NCI-H1092 (cell line): ENCODE results near the gene NUPR1.
"Not testable (repeated sequence)": the region's sequence is repeated elsewhere in the genome, so short reads cannot be mapped to it uniquely, and the experiment has no call there.

Experiments
- DNase-seq: peaks from one replicate; lab custom pipeline; 2025; lab: John Stamatoyannopoulos, UW

The NUPR1 gene, protein sequence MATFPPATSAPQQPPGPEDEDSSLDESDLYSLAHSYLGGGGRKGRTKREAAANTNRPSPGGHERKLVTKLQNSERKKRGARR

DNA sequence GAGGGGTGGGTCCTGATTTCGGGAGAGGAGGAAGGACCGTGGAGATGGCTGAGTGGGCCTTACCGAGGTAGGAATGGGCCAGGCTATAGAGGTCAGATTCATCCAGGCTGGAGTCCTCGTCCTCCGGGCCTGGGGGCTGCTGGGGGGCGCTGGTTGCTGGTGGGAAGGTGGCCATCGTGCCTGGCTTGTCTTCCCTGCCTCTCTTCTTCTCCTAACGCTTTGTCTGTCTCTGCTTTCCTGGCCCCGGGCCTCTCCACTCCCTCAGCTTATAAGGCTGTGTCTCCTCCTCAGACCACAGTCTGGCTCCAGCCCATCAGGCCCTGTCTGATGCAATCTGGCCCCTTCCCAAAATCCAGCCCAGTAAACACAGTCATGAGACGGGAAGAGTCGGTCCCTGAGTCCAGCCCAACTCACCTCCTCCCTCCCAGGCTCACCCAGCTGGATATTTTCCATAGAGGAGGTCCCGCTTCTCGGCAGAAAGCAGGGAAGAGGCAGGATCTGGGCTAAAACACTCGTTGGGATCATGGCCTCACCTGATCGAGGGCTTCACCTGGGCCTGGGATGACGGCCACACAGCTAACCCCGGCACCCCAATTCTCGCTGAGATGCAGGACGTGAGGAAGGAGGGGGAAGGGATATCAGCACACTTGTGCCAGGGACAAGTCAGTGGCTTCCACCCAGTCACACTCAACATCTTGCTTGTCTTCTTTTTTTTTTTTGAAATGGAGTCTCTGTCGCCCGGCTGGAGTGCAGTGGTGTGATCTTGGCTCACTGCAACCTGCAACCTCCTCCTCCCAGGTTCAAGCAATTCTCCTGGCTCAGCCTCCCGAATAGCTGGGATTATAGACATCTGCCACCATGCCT, at the start of gene NUPR1:
TSS of gene NUPR1 (minus strand) at position 242 of the 864 bp plus-strand sequence. CDS start at position 175, 67 bp downstream.
- DNase-seq = no peak

DNA sequence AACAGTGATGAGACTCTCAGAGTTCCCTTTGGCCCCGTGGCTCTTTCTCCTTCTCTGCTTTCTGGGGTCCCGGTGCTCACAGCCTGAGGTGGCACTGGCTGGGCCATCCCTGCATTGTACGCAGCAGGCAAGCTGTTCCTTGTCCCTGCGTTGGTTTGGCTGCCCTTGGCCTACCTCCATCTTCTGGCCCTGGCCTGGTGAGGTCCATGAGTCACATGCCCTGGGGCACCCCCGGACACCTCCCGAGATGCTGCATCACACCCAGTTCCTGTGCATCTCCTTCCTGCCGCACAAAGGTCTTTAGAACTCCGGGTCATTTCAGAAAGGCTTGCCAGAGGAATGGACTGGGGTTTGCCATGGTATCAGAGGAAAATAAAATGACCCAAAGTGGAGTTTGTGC, 48.6 kb upstream of the NUPR1 start:
- no peak for DNase-seq

DNA sequence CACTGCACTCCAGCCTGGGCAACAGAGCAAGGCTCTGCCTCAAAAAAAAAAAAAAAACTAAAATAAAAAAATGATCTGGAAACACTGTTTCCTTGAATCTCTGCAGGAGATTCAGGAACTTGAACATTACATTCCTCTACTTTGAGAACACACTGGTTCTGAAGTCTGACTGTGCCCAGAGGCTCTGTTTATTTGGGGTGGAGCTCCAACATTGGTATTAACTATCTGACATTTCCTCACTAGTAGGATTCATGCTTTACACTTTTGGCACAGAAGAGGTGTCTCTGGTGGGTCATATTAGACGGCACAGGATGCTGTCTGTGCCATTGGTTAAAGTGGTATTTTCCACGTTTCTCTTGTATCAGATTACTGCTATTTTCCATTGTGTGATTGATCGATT, 47.7 kb upstream of the NUPR1 start:
- no peak for DNase-seq

DNA sequence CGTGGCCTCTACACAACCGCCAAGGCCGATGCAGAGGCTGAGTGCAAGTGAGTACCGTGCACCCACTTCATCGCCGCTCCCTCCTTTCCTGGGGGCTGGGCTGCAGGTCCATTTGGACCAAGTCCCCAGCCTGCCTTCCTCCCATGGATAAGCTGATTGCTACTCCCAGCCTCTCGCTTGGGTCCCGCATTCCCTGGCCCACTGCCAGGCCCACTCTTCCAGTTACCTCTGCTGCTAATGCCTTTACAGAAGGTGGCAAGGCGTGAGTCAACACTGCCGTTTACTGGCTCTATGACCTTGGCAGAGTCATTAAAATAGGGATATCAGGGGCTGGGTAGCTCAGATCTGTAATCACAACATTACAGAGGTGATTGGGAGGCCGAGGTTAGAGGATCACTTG, 46.9 kb upstream of the NUPR1 start:
- DNase-seq = no peak

DNA sequence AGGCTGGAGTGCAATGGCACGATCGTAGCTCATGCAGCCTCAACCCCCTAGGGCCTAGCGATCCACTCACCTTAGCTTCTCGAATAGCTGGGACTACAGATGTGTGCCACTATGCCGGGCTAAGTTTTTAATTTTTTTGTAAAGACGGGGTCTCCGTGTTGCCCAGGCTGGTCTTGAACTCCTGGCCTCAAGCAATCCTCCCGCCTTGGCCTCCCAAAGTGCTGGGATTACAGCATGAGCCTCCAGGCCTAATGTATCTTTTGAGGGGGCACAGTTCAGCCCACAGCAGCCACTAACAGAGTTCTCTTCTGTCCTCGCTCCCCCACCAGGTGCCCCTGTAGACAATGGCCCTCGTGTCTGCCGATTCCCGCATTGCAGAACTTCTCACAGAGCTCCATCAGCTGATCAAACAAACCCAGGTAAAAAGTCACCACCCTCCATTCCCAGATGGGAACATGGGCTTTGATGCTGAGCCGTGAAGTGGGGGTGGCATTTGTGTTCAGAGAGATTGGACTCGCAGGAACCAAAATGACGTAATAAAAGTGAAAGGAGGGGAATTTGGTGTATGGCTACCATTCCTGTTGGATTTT, 42.0 kb upstream of the NUPR1 start:
- DNase-seq = no peak

DNA sequence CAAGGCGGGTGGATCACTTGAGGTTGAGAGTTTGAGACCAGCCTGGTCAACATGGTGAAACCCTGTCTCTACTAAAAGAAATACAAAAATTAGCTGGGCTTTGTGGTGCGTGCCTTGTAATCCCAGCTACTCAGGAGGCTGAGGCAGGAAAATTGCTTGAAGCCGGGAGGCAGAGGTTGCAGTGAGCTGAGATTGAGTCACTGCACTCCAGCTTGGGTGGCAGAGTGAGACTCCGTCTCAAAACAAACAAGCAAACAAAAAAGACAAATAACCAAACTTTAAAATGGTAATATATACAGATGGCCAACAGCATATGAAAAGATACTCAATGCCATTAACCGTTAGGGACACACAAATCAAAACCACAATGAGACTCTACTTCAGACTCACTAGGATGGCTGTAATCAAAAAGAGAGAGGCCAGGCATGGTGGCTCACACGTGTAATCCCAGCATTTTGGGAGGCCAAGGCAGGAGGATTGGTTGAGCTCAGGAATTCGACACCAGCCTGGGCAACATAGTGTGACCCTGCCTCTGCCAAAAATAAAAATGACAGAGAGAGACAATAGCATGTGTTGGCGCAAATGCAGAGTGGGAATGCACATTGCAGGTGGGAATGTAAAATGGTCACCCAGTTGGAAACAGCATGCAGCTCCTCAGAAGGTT, 36.8 kb upstream of the NUPR1 start:
- DNase-seq = no peak

DNA sequence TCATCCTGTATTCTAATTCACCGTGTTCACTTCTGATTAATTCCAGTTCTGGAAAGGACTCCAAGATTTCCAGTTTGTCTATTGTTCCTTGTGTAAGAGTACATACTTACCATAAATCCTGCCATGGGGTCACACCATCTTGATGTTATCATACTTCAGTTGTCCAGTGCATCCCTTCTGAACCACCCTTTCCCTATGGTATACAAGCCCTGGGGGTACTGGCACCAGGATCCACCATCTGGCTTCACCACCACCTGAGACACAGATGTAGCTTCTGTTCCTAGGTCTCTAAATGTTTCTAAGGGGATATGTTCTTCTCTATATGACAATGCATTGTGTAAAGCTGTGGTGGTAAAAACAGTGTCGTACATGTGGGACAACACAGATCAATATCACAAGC, 36.2 kb upstream of the NUPR1 start:
- DNase-seq = no peak

DNA sequence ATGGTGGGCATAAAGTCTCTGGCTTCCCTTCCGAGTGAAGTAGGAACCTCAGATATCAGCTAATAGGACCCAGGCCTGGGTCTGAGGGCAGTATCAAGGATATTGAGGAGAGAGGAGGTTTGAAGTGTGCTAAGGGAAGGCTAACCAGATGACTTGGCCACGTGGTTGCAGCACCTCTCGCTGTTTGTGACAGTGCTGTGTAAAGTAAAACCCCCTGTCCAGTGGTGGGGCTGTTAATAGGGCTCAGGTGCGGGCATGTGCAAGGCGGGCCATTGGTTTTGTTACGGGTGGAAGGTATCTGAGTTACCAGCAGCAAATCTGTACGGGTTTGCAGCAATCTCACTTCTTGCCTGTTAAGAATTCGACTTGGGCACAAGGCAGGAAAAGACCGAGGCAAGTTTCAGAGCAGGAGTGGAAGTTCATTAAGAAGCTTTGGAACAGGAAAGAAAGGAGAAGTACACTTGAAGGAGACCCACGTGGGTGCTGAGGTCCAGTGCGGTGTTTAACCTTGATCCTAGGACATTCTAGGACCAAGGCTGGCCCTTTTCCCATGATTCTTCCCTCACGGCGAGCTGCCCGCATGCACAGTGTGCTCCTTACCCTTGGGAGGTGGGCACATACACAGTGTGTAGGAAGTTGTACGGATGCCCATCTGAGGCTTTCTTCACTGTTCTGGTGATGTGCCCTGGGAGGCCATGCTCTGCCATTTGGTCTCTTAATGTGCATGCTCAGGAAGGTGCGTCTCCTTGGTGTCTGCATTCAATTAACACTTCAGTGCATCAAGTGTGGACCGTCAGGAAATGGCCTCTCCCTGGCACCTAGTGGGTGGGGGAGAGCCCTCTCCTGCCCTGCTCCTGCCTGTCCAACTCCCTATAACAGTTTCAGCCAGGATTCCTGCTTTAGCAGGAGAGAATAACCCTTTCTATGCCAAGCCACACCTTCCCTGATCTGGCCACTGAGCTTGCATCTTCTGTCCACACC, 35.3 kb upstream of the NUPR1 start:
- DNase-seq = no peak

DNA sequence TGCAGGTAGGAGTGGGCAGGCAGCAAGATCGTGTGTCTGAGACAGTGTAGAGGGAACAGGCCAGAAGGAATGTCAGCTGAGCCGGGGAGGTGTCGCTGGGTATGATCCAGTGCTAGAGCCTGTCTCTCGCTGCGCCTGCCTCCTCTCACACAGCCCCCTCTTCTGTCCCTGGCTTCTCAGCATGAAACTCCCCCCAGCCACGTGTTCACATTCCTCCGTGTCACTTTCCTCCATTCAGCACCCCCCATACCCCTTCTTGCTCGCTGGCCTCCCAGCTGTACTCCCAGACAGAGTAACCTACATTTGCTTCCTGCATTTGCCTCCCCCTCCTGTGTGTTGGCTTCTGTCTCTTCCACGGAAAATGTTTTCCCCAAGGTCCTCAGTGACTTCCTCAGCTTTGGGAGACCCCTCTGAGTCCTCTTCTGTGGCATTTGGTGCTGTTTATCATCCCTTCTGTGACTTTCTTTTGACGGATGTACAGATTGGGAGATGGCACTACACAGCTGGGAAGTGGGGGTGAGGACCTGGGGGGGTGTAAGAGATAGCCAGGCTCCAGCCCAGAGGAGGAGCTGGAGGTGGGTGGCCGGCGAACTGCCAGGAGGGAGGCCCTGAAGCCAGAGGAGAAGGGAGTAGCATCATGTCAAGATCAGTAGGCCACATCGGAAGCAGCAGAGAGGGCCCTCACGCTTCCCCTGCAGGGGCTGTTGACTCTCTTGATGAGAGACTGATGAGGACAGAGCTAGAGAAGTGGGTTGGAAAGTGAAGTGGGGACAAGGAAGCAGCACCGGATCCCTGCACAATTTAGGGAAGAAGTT, 34.1 kb upstream of the NUPR1 start:
- DNase-seq = no peak

DNA sequence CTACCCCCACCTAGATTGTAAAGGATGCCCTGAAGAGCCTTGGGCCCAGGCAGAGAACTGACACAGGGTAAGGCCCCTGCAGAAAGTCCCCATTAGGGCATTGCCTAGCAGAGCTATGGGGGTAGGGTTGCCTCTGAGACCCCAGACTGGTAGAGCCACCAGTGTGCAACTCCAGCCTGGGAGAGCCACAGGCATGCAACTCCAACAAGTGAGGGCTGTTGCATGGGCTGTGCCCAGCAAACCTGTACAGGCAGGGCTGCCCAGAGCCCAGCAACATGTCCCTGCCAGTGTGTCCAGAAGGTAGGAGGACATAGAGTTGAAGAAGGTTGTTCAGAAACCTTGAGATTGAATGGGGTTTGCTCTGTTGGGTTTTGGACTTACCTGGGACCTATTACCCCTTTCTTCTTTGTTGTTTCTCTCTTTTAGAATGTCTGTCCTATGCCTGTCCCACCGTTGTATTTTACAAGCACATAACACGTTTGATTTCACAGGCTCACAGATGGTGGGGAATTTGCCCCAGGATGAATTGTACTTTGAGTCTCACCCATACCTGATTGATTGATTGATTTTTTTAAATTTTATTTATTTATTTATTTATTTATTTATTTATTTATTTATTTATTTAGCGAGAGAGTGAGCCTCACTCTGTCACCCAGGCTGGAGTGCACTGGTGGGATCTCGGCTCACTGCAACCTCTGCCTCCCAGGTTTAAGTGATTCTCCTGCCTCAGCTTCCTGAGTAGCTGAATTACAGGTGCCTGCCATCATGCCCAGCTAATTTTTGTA, 31.4 kb upstream of the NUPR1 start:
- DNase-seq = no peak

DNA sequence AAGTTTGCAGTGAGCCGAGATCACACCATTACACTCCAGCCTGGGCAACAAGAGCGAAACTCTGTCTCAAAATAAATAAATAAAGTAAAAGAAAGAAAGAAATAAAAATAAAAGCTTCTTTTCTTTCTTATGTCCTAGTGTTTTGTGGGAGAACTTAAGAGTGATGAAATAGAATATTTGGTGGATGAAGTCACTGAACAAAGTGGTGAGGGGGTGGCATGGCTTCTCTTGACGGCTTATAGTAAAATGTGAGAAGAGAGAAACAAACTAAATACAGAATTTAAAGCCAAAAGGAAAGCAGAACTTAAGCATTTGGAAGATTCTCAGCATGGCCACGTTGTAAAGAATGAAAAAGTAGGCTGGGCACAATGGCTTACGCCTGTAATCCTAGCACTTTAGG, 30.2 kb upstream of the NUPR1 start:
- no peak for DNase-seq

DNA sequence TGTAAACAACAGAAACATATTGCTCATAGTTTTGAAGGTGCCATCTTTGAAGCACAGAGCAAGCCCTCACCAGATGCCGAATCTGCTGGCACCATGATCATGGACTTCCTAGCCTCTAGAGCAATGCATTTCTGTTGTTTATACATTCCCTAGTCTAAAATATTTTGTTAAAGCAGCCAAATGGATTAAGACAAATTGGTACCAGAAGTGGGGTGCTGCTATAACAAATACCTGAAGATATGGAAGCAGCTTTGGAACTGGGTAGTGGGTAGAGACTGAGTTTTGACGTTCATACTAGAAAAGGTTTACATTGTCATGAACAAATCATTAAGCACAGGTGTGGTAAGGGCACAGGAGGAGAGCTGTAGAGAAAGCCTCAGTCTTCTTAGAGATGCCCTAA, 28.5 kb upstream of the NUPR1 start:
- no peak for DNase-seq

DNA sequence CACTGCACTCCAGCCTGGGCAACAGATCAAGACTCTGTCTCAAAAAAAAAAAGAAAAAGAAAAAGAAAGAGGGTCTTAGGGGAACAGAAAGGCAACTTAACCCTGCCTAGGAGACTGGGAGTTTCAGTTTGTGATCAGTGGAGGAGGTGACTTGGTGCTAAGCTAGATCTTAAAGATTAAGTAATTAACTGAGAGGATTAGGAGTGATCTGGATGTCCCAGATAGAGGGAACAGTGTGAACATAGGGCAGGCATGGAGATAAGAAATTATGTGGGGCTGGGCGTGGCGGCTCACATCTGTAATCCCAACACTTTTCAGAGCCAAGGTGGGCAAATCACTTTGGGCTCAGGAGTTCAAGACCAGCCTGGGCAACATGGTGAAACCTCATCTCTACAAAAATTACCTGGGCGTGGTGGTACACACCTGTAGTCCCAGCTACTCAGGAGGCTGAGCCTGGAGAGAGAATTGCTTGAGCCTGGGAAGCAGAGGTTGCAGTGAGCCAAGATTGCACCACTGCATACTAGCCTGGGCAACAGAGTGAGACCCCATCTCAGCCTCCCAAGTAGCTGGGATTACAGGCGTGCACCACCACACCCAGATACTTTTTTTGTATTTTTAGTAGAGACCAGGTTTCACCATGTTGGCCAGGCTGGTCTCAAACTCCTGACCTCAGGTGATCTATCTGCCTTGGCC, 27.6 kb upstream of the NUPR1 start:
- DNase-seq = not testable (repeated sequence)

DNA sequence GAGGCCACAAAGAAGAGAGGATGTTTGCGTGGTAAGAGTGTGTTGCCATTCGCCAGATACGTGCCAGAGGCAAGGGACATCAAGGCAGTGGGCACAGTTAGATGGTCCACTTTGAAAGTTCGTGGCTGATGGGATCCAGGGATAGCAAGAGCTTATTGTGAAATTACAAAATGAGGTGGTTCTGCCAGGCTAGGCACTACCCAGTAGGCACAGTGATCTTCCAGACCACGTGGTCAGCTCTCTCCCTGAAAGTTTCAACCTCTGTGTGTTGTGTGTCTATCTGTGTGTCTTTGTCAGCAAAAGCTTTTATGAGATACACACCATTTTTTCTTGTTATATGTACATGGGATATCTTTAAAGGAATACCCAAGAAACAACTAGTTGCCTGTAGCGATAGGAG, 24.4 kb upstream of the NUPR1 start:
- no peak for DNase-seq

DNA sequence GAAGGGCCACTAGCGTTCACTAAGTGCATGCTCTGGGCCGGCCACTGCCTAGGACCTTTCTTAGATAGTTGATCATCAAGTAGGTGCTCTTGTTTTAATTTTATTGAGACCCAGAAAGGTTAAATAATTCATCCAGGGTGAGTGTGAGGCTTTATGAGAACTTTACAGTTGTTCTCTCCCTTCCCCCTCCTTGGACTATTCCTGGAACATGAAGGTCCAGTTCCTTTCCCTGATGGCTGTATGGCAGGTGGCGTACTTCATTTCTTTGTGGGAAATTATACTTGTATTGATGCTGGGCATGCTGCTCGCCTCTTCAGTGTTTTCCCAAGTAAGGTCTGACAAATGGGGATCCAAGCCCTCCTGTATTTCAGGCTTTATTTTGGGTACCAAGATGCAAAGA, 23.4 kb upstream of the NUPR1 start:
- DNase-seq = no peak

DNA sequence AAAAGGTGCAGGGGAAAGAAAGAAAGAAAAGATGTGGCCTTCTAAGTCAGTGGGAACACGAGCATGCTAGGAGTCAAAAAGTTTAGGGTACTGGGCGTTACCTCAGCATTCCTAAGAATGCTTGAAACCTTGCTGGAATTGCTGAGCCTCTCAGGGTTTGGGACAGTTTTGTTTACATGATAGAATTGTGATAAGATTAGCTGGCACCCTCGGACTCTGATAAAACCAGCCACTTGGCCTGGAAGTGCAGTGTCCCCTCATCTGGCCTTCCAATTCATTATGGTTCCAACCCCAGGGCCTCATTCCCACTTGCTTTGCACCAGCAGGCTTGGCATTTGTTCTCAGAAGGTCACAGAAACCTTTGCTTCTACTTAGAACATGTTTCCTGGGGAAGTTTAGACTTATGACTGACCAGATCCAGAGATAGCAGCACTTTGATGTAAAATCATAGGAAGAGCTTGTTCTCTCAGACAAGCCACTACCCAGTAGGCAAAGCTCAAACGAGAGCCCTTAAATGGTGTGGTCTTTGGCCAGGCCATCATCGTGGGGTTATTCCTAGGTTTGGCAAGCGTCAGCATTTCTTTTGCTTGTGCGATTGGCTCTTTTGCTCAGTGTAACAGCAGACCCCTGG, 22.9 kb upstream of the NUPR1 start:
- no peak for DNase-seq

DNA sequence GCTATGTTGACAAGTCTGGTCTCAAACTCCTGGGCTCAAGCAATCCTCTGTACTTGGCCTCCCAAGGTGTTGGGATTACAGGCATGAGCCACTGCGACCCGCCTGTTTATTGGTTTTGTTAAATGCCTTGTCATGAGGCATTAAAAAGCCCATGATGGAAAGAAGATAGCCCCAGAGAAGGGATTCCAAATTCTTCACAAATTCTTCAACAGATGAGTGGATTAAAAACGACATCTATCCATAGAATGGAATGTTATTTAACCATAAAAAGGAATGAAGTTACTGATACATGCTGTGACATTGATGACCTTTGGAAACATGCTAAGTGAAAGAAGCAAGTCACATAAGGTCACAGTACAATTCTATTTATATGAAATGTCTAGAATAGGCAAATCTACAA, 19.7 kb upstream of the NUPR1 start:
- no peak for DNase-seq

DNA sequence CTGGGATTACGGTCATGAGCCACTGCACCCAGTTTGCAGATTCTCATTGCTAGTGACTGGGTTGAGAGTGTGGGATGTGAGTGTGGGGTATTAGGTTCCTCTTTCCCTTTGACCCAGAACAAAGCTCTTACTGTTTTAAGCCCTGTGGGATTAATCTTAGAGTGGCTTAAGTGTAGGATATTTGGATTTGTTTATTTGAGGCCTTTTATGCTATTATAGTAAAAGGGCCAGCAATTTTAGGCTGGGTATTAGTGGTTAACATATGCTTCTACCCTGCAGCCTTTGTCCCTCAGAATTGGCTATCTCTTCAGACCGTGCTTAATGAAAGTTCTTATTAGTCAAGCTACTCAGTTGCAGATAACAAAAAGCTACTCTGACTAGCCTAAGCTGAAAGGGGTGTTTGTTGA, 18.1 kb upstream of the NUPR1 start:
- no peak for DNase-seq

DNA sequence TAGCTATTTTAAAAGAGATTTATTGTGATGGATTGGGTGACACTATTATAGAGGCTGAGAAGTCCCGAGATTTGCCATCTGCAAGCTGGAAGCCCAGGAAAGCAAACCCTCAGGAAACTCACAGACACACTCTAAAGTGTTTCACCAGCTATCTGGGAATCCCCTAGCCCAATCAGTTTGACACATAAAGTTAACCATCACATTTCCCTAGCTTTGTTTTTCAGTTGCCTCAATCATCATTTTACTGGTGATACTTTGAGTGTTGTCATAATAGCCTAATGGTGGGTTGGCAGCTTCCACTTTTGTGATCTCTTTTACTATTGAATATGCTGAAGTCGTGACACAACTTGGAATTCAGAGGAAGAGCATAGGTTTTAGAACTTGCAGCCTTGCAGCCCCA, 16.8 kb upstream of the NUPR1 start:
- no peak for DNase-seq
